ENCODE measurements around the gene SP100. TPM values are rescaled to one million over a fixed set of nuclear protein-coding genes. Genes with fewer than 3 reads are reported as not detected.

SP100 gene
- total RNA-seq, 4 donors from 2014 or later, result 70.1 to 102 (median 92.5) TPM

- no peak overlapping the region for H3K27ac ChIP-seq
- no peaks in the 10 kb centered on the region for H3K36me3 ChIP-seq
- WGBS, 2 donors (ENCODE audit: low coverage in 1 of 2), result 83 to 89% methylated on average over 5 to 6 of the region's 6 CpGs
- H3K4me3 ChIP-seq, result no peak overlapping the region
- H3K4me1 ChIP-seq, result no peaks in the 10 kb centered on the region
- peaks cover 4% of the 10 kb centered on the region for H3K27me3 ChIP-seq
- no peaks in the 10 kb centered on the region for H3K9me3 ChIP-seq
- ATAC-seq, result no peak
- TF ChIP-seq EP300 (IDR thresholded peaks at IDR 0.05) (no peak), POLR2A (IDR thresholded peaks at IDR 0.05) (no peak), CTCF (IDR thresholded peaks at IDR 0.05) (no peak), POLR2AphosphoS5 (IDR thresholded peaks at IDR 0.05) (no peak)
Measured at GRCh38 chr2:230591850-230592249, 175.8 kb downstream of the SP100 start.

GRCh38 chr2:230592775-230593174 lies 176.8 kb downstream of the SP100 start:
- WGBS, 2 donors (ENCODE audit: low coverage in 1 of 2), result 61 to 63% methylated on average over 3 to 4 of the region's 4 CpGs
- H3K27me3 ChIP-seq, result peaks cover 6% of the 10 kb centered on the region
- H3K9me3 ChIP-seq, result no peaks in the 10 kb centered on the region
- TF ChIP-seq POLR2AphosphoS5 (IDR thresholded peaks at IDR 0.05) (no peak), CTCF (IDR thresholded peaks at IDR 0.05) (no peak), EP300 (IDR thresholded peaks at IDR 0.05) (no peak), POLR2A (IDR thresholded peaks at IDR 0.05) (no peak)
- H3K4me3 ChIP-seq, result no peak overlapping the region
- H3K4me1 ChIP-seq, result no peaks in the 10 kb centered on the region
- no peak for ATAC-seq
- H3K27ac ChIP-seq, result no peak overlapping the region
- no peaks in the 10 kb centered on the region for H3K36me3 ChIP-seq

Small RNA genes within 50 kb of the gene (small RNA-seq; reads per million reads assigned to genes)
- gene HMGB1P3 (0 reads per million in 4 donors), gene RN7SL834P (0 reads per million in 4 donors), gene RNU6-451P (0 reads per million in 4 donors)

Other genes with a start within 250 kb of the SP100 start
- gene SP110, start 196.2 kb upstream of the SP100 start, total RNA-seq, result 10 to 100 TPM; 16.3 to 37.5 (median 19.2) TPM
- gene SP140, start 190.5 kb upstream of the SP100 start, total RNA-seq, result 1 to 10 TPM in 2 of 4 donors, under 1 TPM in 1, not detected in 1; 0.92 to 2.3 (median 2.0) TPM
- gene SP140L, start 89.0 kb upstream of the SP100 start, total RNA-seq, result 10 to 100 TPM in 1 of 4 donors, 1 to 10 TPM in 3; 6.1 to 11.0 (median 7.6) TPM

Measured in gastroesophageal sphincter (tissue), 4 donors.